HepG2 (cell line): ENCODE data around the gene U2AF2. TPM values are rescaled to one million over a fixed set of nuclear protein-coding genes. Genes with fewer than 3 reads are reported as not detected.

Experiments
- ATF4 ChIP-seq, 2 experiments: fragments of 450-650 bp in 1 of 2; sonication (generic) in 1 of 2; formaldehyde crosslinking; IDR thresholded peaks; 2 replicates each; pipeline versions ENCODE4 v1.5.0 to v1.8.0; 2020 to 2022; ENCODE audit warnings: mild to moderate bottlenecking in 1 of 2, missing genetic modification reagents in 1 of 2
- CC2D1A ChIP-seq: sonication (generic); formaldehyde crosslinking; IDR thresholded peaks from 2 replicates; pipeline ENCODE4 v1.8.1; 2023; ENCODE audit warnings: mild to moderate bottlenecking, missing genetic modification reagents
- CEBPZ ChIP-seq: IDR thresholded peaks from 2 replicates; pipeline ENCODE4 v1.6.1; 2012; ENCODE audit warnings: low read length, improper control_type of control experiment
- FOSL1 ChIP-seq: sonication (generic); formaldehyde crosslinking; IDR thresholded peaks from 2 replicates; pipeline ENCODE4 v1.9.0; 2021; ENCODE audit warnings: missing genetic modification reagents, borderline replicate concordance
- FOXK1 ChIP-seq: sonication (generic); formaldehyde crosslinking; IDR thresholded peaks from 2 replicates; pipeline ENCODE4 v1.4.0; 2020; ENCODE audit warnings: low read depth, missing genetic modification reagents, borderline replicate concordance
- JUND ChIP-seq: sonication (generic); formaldehyde crosslinking; IDR thresholded peaks from 2 replicates; pipeline ENCODE4 v1.8.0; 2022; ENCODE audit warnings: mild to moderate bottlenecking, missing genetic modification reagents
- KAT7 ChIP-seq: IDR thresholded peaks from 2 replicates; pipeline ENCODE4 v1.6.1; 2018; ENCODE audit warnings: borderline replicate concordance, missing compliant biosample characterization
- MEIS2 ChIP-seq: sonication (generic); formaldehyde crosslinking; IDR thresholded peaks from 2 replicates; pipeline ENCODE4 v1.9.0; 2021; ENCODE audit warnings: mild to moderate bottlenecking, missing genetic modification reagents
- PLRG1 ChIP-seq: fragments of 450-650 bp; conservative IDR thresholded peaks from 2 replicates; pipeline ENCODE4 v1.6.1; 2016
- POLR2A ChIP-seq, 2 experiments: IDR thresholded peaks; 2 replicates each; pipeline ENCODE4 v1.6.1; 2011; ENCODE audit warnings: low read depth in 2 of 2, low read length in 2 of 2, mild to moderate bottlenecking in 1 of 2, moderate library complexity in 1 of 2; ENCODE audit not compliant: insufficient read depth in 1 of 2
- PRPF4 ChIP-seq: fragments of 200-400 bp; formaldehyde crosslinking; IDR thresholded peaks from 2 replicates; pipeline ENCODE4 v1.6.1; 2016; ENCODE audit warnings: low read length, low read depth; ENCODE audit not compliant: poor library complexity, severe bottlenecking
- RBFOX2 ChIP-seq: fragments of 200-400 bp; formaldehyde crosslinking; IDR thresholded peaks from 2 replicates; pipeline ENCODE4 v1.6.1; 2017; ENCODE audit warnings: low read depth, mild to moderate bottlenecking, low read length
- SNRNP70 ChIP-seq: fragments of 200-400 bp; formaldehyde crosslinking; IDR thresholded peaks from 2 replicates; pipeline ENCODE4 v1.6.1; 2017; ENCODE audit warnings: mild to moderate bottlenecking, low read depth, low read length, moderate library complexity
- SYNCRIP ChIP-seq: fragments of 200-400 bp; formaldehyde crosslinking; IDR thresholded peaks from 2 replicates; pipeline ENCODE4 v1.6.1; 2018; ENCODE audit warnings: mild to moderate bottlenecking, low read depth, low read length; ENCODE audit not compliant: insufficient read depth
- TOPORS ChIP-seq: sonication (generic); formaldehyde crosslinking; IDR thresholded peaks from 2 replicates; pipeline ENCODE4 v1.8.0; 2023; ENCODE audit warnings: mild to moderate bottlenecking, missing genetic modification reagents
- ZFX ChIP-seq: sonication (generic); formaldehyde crosslinking; IDR thresholded peaks from 2 replicates; pipeline ENCODE4 v1.4.0; 2020; ENCODE audit warnings: mild to moderate bottlenecking, low read depth, missing genetic modification reagents, moderate library complexity
- ZNF138 ChIP-seq: sonication (generic); formaldehyde crosslinking; IDR thresholded peaks from 2 replicates; pipeline ENCODE4 v1.5.0; 2020; ENCODE audit warnings: mild to moderate bottlenecking, low read depth, missing genetic modification reagents
- ZNF160 ChIP-seq: sonication (generic); formaldehyde crosslinking; IDR thresholded peaks from 2 replicates; pipeline ENCODE4 v1.8.0; 2022; ENCODE audit warnings: mild to moderate bottlenecking, inconsistent platforms, missing genetic modification reagents
- ZNF430 ChIP-seq: sonication (generic); formaldehyde crosslinking; IDR thresholded peaks from 2 replicates; pipeline ENCODE4 v1.9.0; 2021; ENCODE audit warnings: mild to moderate bottlenecking, missing genetic modification reagents
- ZNF496 ChIP-seq: sonication (generic); formaldehyde crosslinking; IDR thresholded peaks from 2 replicates; pipeline ENCODE4 v1.8.1; 2023; ENCODE audit warnings: mild to moderate bottlenecking, moderate library complexity, missing genetic modification reagents; ENCODE audit not compliant: insufficient replicate concordance
- ZNF569 ChIP-seq: sonication (generic); formaldehyde crosslinking; IDR thresholded peaks from 2 replicates; pipeline ENCODE4 v1.5.0; 2020; ENCODE audit warnings: mild to moderate bottlenecking, missing genetic modification reagents, moderate library complexity, borderline replicate concordance
- ZNF792 ChIP-seq: IDR thresholded peaks from 2 replicates; pipeline ENCODE4 v1.6.1; 2016
- polyA plus RNA-seq, 8 experiments: library from polyadenylated mRNA; depleted of rRNA in 3 of 8; stranded (reverse) in 7 of 8; unstranded in 1 of 8; fragments of >200 nt; fragmentation: Illumina TruSeq in 4 of 8; extraction: Trizol in 4 of 8; gene quantifications; 2 replicates each; pipeline versions ENCODE4 v1.2.1 to v1.2.3, GENCODE V29; 2011 to 2016; ENCODE audit warnings: low read depth in 4 of 8, missing spikeins in 1 of 8, mixed read lengths in 1 of 8; ENCODE audit not compliant: insufficient read depth in 1 of 8
- total RNA-seq, 5 experiments: library from RNA; depleted of rRNA; stranded (reverse); fragments of >200 nt; fragmentation: Illumina TruSeq; extraction: Trizol; gene quantifications; 2 replicates each; pipeline ENCODE4 v1.2.3, GENCODE V29; 2016; ENCODE audit warnings: low read depth in 1 of 5
- TF ChIP-seq, protein P1 (sequence below): sonication (generic); formaldehyde crosslinking; IDR thresholded peaks from 2 replicates; pipeline ENCODE4 v1.5.0; 2020; ENCODE audit warnings: missing genetic modification reagents
- TF ChIP-seq, protein P2 (sequence below): sonication (generic); formaldehyde crosslinking; IDR thresholded peaks from 2 replicates; pipeline ENCODE4 v1.5.1; 2020; ENCODE audit warnings: missing genetic modification reagents, mild to moderate bottlenecking, borderline replicate concordance

U2AF2 gene
- total and polyA plus RNA-seq, 2 of the 13 experiments (the other 11 are each of a cell fraction or from before 2014, with no cell fraction given): 84.3 to 124 TPM

GRCh38 chr19:55654868-55655647 lies at the start of gene U2AF2 (continued):
- TF ChIP-seq ZNF138 (CRISPR knock-in tag) (peak; percentile 33; the same call in 1 of the 2 replicates), RBFOX2 (peak; percentile 97), CC2D1A (no peak), KAT7 (CRISPR knock-in tag) (peak; percentile 62; the same call in 1 of the 2 replicates), ZFX (CRISPR knock-in tag) (peak; percentile 67; the same call in 1 of the 2 replicates), POLR2A (IDR thresholded peaks at IDR 0.05; ENCODE audit: insufficient read depth in 1 of 2, low read depth in 2 of 2, low read length in 2 of 2) (peak; percentile 79 to 90), ZNF430 (CRISPR knock-in tag) (peak; percentile 62; the same call in 1 of the 2 replicates), ATF4 (CRISPR knock-in tag; IDR thresholded peaks at IDR 0.05) (0 out of 4 replicates have a peak, but pooled peaks of 1 of the 2 experiments have one; percentile 16), JUND (CRISPR knock-in tag) (0 out of 2 replicates have a peak, but pooled peaks have one; percentile 20), ZNF496 (no peak), SYNCRIP (no peak), FOSL1 (CRISPR knock-in tag) (no peak), PRPF4 (no peak), TOPORS (CRISPR knock-in tag) (peak; percentile 43; the same call in 1 of the 2 replicates), ZNF569 (CRISPR knock-in tag) (no peak), FOXK1 (0 out of 2 replicates have a peak, but pooled peaks have one; percentile 25), ZNF792 (peak; percentile 17; the same call in 1 of the 2 replicates), PLRG1 (no peak), SNRNP70 (no peak), CEBPZ (no peak), MEIS2 (CRISPR knock-in tag) (peak; percentile 39; the same call in 1 of the 2 replicates), ZNF160 (CRISPR knock-in tag) (0 out of 2 replicates have a peak, but pooled peaks have one; percentile 16)
- TF ChIP-seq, protein P1, sequence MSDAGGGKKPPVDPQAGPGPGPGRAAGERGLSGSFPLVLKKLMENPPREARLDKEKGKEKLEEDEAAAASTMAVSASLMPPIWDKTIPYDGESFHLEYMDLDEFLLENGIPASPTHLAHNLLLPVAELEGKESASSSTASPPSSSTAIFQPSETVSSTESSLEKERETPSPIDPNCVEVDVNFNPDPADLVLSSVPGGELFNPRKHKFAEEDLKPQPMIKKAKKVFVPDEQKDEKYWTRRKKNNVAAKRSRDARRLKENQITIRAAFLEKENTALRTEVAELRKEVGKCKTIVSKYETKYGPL (CRISPR knock-in tag): no peak
- TF ChIP-seq, protein P2, sequence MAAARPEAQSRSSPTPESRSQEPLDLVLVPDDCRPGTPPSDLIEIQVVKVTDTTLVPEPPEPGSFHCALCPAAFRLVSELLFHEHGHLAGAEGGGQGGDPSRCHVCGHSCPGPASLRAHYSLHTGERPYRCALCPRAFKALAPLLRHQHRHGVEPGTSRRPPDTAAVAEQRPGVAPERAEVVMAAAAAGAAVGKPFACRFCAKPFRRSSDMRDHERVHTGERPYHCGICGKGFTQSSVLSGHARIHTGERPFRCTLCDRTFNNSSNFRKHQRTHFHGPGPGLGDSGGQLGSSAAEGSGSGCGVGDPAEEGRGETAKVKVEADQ: peak; percentile 24; the same call in 1 of the 2 replicates
